Activated CD8-positive, alpha-beta memory T cell treated with anti-CD3 and anti-CD28 coated beads for 24 hours (primary cell): ENCODE results near the gene HMG20A.

Experiments
- DNase-seq: peaks from one replicate; pipeline ENCODE4 v3.0.0-alpha.2; 2020

Gene HMG20A

DNA sequence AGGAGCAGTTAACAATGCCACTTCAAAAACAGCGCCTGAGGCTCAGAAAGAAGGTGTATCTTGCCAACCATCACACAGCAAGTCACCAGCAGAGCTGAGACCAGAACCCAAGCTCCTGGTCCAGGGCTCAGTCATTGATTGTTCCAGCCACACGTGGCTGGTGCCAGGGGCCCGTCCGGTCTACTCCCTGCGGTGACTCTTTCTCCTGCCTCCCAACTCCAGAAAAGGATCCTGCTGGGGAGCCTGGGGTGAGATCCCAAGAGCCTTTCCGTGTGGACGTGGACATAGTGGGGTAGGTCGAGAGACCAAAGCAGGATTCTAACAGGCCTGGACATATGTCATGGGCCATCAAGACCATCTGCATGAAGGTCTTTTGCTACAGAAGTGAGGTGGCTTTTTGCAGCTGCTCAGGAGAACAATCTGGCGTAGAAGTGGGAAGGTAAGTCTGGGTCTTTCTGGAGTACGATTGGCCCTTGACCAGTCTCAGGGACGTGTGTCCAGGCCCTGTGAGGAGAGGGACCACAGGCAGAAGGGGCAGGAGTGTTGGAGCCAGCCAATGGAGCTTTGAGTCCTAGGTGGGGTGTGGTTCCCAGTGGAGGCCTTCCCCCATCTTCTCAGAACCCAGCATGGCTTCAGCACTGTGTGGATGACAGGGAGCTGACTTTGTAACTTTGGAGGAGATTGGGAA, 105.4 kb downstream of the HMG20A start:
- DNase-seq: no peak

DNA sequence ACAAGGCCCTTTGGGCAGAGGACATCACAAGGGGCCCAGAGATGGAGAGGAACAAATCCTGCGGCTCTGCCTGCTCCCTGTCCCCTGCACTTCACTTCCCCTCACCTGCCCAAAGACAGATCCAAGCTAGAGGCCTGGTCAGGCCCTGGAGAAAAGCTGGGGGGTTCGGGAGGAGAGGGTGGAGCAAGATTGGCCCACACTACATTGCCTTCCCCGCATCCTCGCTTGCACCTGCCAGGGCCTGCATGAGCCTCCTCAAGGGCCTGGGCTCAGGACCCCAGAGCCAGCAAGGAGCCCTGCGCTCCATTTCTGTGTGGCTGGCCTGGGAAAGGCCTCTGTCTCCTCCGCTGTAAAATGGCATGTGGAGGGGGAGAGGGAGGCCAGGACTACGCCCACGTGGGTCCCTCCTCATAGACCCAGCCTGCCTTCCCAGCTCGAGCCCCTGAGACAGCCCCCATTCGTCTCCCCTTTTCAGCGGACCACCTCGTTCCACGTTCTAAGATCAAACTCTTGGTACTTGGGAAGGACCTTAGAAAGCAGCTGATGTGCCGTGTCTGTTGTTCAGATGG, 106.0 kb downstream of the HMG20A start:
- no peak for DNase-seq

DNA sequence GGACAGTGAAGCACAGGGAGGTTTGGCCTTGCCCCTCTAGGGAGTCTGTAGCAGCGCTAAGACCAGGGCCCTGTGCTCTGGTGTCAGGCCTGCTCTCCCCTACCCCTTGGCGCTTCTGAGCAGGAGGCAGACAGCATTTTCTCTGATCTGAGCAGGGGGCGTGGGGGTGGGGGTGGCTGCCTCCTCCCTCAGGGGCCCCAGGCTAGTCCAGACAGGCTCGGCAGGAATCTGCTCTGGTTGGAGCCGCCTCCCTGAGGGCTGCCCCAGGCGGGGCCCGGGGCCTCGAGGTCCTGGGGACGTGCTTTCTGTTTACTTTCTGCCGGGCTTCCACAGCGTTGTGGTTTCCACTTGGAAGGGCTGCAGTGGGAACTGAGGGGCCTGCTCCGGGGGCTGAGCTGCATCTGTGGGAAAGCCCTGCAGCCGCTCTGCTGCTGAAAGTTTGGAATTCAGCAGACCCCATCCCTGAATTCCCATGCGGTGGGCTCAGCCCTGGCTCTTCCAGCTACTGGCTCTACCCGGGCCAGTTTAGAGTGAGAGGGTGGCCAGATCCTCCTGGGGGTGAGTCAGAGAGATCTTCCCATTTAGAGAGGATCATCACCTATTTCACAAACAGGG, 106.6 kb downstream of the HMG20A start:
- DNase-seq: no peak

DNA sequence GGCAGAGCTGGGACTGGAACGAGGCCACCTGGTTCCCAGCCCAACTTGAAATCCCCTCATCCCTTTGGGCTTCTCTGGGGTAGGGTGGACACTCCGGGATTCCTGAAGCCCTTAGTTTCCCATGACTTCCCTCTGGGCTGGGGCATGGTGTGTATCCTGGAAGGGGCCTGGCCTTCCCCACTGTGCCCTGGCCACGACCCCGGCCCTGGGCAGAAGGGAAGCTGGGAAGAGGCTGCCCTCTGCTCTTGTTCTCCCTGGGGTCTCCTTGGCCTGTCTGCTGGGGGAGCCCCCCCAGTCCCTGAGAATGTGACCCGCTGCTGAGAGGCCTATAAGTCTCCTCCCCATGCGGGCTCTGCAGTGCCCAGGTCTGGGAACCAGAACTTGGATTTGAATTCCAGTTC, 107.1 kb downstream of the HMG20A start:
- no peak for DNase-seq

DNA sequence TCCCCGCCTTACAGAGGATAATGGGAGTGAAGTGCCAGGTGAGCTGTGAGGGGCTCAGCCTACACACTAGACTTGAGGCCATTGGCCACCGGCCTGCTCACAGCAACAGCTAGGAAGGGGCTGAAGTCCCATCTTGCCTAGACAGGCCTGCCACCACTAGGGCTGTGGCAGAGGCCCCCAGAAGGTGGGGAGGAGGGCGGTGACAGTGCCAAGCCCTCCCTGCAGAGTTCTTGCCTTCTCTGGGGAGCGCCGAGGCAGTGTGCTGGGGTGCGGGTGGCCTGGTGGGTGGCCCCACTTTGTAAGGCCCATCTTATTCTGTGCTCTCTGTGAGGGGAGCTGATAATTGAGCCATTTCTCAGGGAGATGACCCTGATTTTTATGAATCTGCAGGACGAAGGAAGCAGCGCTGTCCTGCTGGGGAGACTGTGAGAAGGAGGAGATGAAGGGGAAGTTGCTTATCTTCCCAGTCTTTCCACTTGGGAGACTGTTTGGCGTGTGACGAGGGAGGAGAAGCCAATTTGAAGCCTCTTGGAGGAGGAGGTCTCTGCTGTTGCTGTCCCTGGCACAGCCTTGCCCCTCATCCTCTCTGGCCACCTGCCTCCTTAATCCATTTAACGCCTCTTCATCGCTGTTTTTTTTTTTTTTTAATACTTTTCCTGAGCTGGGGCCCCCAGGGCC, 107.7 kb downstream of the HMG20A start:
- DNase-seq: no peak

DNA sequence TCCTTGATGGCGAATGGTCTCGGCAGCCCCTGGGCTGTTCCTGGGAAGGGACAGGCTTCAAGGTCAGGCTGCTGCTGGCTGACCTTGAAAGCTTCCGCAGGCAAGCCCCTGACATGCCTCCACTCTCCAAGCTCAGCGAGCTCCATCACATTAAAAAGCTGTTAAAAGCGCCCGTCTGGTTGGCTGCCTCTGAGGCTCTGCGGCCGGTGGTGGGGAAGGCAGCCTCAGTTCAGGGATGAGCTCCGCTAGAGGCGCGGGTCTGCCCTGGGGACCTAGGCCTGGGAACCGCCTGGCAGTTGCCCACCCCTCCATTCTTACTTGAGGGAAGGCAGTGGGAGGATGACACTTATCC, 108.3 kb downstream of the HMG20A start:
- no peak for DNase-seq

DNA sequence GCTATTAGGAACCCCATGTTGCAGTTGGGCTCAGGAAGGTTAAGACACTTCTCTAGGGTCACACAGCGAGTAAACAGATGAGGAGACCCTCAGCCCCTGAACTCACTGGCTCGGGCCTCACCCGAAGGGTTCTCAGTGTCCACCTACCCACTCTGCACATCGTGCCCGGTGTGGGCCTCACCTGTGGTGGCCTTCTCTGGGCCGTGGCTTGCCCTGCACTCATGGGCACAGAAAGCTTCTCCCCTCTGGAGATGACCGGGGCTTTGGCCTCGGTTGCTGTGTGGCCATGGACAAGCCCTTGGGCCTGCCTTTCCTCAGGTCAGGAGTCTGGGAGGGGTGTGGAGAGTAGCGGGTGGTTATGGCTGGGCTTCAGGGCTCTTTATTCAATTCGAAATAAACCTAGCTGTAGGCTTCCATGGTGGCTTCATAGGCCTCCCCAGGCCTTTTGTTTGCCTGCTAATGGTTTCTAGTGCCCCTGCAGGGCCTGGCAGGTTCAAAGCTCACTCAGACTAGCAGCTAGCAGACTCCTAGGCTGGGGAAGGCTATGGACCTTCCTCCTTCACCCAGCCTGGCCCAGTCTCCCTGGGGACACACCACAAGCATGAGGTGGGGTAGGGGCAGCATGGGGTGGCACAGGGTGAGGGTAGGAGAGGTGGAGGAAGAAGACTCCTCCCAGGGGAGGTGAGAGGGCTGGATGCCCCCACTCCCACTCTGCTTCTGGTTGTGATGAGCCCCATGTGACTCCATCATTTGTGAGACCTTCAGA, 108.9 kb downstream of the HMG20A start:
- no peak for DNase-seq

DNA sequence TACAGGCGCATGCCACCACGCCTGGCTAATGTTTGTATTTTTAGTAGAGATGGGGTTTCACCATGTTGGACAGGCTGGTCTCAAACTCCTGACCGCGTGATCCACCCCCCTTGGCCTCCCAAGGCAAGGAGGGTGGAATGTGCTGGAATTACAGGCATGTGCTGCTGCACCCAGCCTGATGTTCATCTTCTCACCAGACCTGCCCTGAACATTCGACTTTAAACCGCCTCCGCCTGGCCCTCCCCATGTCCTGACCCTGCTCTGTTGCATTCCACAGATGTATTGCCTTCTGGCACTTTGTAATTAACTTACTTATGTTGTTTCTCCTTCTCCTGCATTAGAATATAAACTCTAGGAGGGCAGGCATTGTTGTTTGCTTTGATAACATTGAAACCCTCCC, 109.9 kb downstream of the HMG20A start:
- DNase-seq: no peak

DNA sequence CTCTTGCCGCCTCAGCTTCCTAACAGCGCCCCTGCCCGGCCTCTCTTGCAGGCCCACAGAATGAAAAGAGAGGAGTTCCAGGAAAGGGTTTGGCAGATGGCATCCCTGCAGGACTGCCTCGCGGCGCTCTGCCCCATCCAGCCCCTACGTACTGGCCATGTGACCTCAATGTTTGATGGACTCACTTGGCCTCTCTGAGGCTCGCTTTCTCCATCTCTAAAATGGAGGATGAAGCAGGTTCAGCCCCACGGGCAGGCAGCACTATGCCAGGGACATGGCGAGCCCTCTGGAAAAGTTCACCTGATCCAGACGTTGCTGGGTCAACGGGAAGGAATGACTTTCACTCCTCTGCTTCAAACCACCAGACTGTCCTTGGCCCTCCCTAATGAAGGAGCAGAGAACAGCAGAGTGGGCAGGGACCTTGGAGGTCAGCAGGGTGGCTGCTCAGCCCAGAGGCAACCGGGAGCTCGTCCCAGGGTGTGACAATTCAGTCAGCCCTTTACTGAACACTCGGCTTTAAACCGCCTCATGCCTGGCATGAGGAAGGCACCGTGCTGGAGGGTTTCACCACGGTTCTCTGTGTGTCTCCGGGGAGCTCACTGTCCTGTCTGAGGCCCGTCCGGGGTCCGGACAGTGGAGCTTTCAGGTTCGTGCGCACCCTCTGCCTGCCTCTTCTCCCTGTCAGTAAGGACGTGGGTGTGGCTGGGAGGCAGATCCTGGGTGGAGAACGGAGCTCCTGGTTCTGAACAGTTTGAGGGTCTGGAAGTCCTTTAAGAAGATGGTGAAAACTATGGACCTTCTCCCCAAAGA, 110.7 kb downstream of the HMG20A start:
- no peak for DNase-seq

DNA sequence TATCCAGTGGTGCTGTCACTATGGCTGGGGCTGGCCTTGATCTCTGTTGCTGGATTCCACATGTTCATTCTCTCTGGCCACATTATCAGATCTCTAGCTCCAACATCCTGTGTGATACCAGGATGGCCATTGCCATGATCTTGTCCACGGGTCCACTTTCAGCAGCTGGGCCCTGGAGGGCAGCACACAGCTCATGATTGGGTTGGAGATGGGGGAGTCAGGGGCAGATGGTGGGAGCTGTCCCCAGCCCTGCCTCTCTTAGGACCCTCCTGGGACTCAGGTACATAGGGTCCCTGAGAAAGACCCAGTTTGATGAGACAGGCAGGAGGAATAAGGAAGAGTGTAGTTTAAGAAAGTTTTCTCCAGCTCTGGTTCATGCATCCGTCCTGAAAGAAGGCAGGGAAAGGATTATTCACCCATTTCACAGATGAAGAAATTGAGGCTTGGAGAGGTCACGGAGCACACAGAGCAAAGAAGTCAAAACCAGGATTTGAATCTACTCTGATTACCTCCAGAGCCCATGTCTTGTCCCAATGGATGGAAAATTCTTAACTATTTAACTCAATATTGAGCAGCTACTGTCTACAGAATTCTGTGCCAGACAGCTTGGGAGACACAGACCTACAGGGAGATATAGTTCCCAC, 111.5 kb downstream of the HMG20A start:
- DNase-seq: no peak

DNA sequence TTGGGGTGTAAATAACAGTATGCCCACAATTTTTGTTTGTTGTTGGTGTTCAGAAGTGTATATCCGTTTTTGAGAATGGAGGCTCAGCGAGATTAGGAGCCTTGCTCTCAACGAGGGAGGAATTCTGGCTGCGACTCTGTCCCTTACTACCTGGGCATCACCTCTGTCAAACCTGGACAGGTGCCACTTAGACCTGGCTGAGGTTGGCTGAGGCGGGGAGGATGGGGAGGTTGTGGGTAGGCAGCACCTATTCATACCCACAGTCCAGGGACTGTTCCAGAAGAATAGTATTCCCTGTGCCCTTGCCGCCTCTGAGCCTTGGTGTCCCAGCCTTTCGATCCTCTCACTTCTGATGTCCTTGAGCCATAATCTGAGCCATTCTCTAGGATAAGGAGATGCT, 112.2 kb downstream of the HMG20A start:
- no peak for DNase-seq

DNA sequence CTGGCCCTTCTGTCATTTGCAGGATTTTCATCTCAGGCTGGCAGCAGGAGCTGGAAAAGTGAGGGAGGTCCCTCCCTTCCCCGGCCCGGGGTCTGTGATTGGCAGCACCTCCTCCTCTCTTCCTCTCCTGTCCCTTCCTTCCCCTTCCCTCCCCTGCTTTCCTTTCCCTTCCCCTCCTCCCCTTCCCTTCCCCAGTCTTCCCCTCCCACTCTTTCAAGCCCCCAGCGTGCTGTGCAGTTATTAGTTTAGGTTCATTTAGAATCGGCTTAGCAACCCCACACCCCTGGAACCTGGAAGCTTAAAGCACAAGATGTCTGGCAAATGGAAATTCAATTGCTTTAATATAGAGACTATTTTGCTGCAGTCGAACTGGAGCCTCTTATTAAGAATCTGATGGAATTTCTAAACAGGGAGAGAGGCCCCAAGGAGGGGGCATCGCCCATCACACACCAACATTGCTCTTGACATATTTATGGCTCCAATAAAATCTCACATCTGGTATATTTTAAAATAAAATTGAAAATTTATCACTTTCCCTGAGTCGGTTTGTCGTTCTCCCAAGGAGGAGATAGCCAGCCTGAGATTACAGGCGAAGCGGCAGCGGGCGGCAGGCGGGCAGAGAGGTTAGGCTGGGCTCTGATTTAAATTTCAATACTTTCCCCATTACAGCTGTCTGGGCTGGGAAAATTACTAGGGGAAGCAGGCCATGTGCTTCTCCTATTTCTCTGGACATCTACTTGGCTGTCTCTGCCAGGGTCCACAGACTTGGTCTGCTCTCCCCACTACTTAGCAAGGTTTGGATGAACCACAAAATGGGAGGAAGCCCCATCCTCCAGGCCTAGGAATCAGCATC, 113.1 kb downstream of the HMG20A start:
- no peak for DNase-seq
